AG04449 (cell line): ENCODE results near the gene EPS8.
"Not testable (repeated sequence)": the region's sequence is repeated elsewhere in the genome, so short reads cannot be mapped to it uniquely, and the experiment has no call there.

Experiments
- CTCF ChIA-PET: fragments of 350-600 bp; formaldehyde crosslinking; extraction: SDS; loops from one replicate; lab custom pipeline; 2021; ENCODE audit warnings: antibody characterized with exemption; lab: Yijun Ruan, JAX
- POLR2A ChIA-PET: fragments of 400-600, 350-600 bp; formaldehyde crosslinking; extraction: SDS; loops from one replicate; lab custom pipeline; 2020; ENCODE audit warnings: antibody characterized with exemption, inconsistent platforms; lab: Yijun Ruan, JAX
- DNase-seq: peaks from one replicate; pipeline ENCODE4 v3.0.0-alpha.2; 2010; ENCODE audit warnings: low read depth, low spot score
- H3K4me3 ChIP-seq: 2 replicates; pipeline ENCODE4 v1.5.1; 2011; ENCODE audit warnings: low read depth, mild to moderate bottlenecking, control low read depth, low read length
- TF ChIP-seq, protein P1 (sequence below): IDR thresholded peaks from one replicate; pipeline ENCODE4 v1.5.1; 2011; ENCODE audit warnings: mild to moderate bottlenecking, moderate library complexity, low read length, control low read depth, inconsistent platforms; ENCODE audit not compliant: insufficient read depth; ENCODE audit errors: missing control alignments

The EPS8 gene

DNA sequence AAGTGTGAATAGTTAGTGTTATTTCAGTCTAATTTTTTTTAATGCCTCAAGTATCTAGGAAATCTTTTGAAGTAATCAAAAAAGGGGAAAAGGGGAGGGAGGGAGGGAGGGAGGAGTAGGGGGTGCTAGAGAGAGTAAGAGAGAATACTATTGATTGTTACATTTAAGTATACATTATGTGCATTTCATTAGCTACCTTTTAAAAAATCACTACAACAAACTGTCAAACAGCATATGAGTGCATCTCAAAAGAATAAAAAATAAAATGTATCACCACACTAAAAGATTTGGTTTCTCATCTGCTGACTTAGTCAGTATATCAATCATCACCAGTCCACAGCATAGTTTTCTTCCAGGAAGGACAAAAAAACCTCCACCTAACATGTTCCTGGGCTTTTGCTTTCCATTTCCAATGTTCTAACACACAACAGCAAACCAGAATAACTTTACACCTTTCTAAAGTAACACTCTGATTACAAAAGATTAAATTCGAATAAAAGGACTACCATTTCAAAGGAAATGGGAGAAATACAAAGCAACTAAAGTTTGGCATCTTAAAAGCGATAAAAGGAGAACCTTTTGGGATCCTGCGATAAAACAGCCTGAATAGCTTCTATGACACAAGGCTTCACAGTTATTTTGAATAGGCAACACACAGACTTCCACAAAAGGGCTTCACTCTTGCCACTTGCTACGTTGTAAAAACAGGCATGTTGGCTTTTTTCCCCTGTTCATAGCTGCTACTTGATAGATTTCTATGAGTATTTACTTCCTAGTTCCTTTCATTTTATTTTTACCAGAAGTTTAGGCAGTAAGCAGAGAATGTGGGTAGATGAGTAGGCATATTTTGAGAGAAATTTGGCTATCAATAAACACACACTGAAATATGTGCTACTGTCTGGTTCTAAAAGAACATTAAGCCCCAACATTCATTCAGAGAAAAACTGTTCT lies 160.9 kb downstream of the EPS8 start:
- H3K4me3 ChIP-seq, result no peak overlapping the region
- ChIA-PET POLR2A (no interaction called here), CTCF (interaction anchor here (1.5 to 1.6 kb wide), 2 partner anchors 13 to 38 kb away, joined by 3 to 4 read pairs; no protein-coding TSS in a partner anchor)
- DNase-seq, result no peak
- TF ChIP-seq, protein P1, sequence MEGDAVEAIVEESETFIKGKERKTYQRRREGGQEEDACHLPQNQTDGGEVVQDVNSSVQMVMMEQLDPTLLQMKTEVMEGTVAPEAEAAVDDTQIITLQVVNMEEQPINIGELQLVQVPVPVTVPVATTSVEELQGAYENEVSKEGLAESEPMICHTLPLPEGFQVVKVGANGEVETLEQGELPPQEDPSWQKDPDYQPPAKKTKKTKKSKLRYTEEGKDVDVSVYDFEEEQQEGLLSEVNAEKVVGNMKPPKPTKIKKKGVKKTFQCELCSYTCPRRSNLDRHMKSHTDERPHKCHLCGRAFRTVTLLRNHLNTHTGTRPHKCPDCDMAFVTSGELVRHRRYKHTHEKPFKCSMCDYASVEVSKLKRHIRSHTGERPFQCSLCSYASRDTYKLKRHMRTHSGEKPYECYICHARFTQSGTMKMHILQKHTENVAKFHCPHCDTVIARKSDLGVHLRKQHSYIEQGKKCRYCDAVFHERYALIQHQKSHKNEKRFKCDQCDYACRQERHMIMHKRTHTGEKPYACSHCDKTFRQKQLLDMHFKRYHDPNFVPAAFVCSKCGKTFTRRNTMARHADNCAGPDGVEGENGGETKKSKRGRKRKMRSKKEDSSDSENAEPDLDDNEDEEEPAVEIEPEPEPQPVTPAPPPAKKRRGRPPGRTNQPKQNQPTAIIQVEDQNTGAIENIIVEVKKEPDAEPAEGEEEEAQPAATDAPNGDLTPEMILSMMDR, result no peak

DNA sequence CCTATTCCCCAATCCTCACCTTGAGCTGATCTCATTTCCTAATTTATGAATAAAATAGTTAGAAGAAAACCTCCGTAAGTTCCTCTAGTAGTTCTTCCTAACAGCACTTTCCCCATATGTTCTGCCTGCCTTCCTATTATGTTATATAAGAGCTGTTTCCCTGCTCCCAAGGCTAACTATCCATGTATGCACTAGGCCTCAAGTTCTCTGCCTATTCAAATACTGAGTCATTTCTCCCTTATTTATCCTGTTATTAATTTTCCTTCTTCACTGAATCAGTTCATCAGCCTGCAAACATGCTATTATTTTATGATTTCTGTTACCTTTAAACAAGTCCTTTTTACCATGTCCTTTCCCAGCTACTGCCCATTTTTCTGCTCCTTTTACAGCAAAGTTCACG lies 164.1 kb downstream of the EPS8 start:
- CTCF ChIA-PET, result interaction anchor here (1.0 to 1.4 kb wide), 3 partner anchors 17 to 40 kb away, joined by 3 to 5 read pairs (median 3); no protein-coding TSS in a partner anchor
- POLR2A ChIA-PET, result no interaction called here
- H3K4me3 ChIP-seq, result no peak overlapping the region
- DNase-seq, result no peak
- TF ChIP-seq, protein P1, result no peak

DNA sequence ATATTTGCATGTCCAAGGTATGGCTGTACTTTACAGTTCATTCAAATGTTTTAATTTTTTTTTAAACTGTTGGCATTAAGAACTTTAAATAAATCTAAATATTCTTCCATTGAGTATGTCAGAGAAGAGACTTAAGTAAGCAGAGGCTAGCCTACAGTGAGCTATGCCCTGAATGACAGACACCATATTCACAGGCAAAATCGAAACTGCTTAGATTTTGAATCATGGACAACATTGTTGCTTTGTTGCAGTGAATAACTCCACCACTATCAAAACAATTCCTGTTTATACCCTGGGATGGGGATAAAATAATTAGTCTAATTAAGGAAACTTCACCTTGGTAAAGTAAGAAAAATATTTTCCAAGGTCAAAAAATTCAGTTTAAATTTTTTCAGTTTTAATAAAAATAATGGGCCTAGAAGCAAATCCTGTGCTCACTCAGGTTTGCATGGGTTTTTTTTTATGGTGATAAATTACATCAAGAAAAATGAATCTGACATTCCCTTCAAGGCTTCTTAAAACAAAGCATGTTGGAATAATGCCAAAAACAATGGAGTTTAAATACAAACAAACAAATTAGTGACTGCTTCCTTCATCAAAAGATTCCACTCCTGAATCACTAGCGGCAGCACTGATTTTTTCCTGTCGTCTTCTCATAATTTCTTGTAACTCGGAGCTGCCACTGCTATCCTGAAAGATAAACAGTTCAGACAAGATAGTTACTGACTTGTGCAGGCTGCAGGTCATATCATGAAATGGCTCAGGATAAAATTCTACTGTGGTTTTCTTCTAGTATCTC lies 168.2 kb downstream of the EPS8 start:
- H3K4me3 ChIP-seq, result no peak overlapping the region
- CTCF ChIA-PET, result interaction anchor here (1.0 kb wide), 1 partner anchor 238 kb away, joined by 3 read pairs; no protein-coding TSS in a partner anchor
- POLR2A ChIA-PET, result no interaction called here
- no peak for DNase-seq
- TF ChIP-seq, protein P1, result no peak

DNA sequence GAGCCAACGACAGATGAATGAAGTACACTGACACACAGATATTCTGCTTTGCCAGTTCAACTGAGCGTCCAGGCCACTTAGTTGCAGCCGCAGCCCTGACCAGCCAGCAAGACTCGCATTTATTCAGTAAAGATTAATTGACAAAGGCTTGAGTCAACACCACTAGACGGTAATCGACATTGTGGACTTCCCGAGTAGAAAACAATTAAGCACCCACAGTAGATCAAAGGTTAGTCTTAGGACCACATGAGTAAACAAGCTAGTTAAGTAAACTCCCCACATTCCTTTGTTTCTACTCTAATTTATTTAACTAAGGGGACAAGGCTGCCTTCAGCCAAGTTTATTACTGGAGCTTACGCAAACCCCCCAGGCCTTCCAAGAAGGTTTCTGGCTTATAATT lies 172.7 kb downstream of the EPS8 start:
- POLR2A ChIA-PET, H3K4me3 ChIP-seq, CTCF ChIA-PET, DNase-seq: not testable (repeated sequence)

DNA sequence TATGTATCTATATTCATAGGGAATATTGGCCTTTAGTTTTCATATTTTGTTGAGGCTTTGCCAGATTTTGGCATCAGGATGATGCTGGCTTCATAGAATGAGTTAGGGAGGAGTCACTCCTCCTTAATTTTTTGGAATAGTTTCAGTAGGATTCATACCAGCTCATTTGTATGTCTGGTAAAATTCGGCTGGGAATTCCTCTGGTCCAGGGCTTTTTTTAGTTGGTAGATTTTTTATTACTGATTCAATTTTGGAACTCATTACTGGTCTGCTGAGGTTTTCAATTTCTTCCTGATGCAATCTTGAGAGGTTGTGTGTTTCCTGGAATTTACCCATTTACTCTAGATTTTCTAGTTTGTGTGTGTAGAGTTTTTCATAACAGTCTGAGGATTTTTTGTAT lies 175.2 kb downstream of the EPS8 start:
- CTCF ChIA-PET, result no interaction called here
- TF ChIP-seq, protein P1, result no peak
- no peak overlapping the region for H3K4me3 ChIP-seq
- no peak for DNase-seq
- POLR2A ChIA-PET, result no interaction called here

DNA sequence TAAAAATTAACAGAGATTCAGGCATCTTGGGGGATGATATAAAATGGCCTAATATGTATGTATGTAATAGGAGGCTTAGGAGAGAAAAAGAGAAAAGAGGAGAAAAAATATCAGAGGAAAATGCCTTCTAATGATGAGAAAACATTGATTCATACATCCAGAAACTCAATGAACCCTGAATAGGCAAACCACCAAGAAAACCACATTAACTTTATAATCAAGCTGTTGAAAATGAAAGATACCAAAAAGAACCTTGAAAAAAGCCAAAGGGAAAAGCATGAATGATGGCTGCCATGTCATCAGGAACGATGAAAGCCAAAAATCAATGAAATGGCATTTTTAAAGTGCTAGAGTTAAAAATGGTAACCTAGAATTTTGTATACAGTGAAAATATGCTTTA lies 180.2 kb downstream of the EPS8 start:
- TF ChIP-seq, protein P1, result no peak
- no peak for DNase-seq
- H3K4me3 ChIP-seq, result no peak overlapping the region
- POLR2A ChIA-PET, result interaction anchor here (1.0 kb wide), 1 partner anchor 17 kb away, joined by 3 read pairs; no protein-coding TSS in a partner anchor
- CTCF ChIA-PET, result interaction anchor here (0.8 to 3.2 kb wide), 6 partner anchors 10 to 246 kb away, joined by 3 to 12 read pairs (median 4); no protein-coding TSS in a partner anchor
